Ishikawa (cell line): ENCODE results near the gene FN3K.

Experiments used
- CREB1 ChIP-seq: IDR thresholded peaks from 2 replicates; pipeline ENCODE4 v1.6.1; 2012; ENCODE audit warnings: low read depth
- FOXM1 ChIP-seq: IDR thresholded peaks from 2 replicates; pipeline ENCODE4 v1.6.1; 2012; ENCODE audit warnings: low read depth, borderline replicate concordance
- TF ChIP-seq, protein P1 (sequence below): IDR thresholded peaks from 2 replicates; pipeline ENCODE4 v1.6.1; 2012; ENCODE audit warnings: low read depth, mild to moderate bottlenecking
- TF ChIP-seq, protein P2 (sequence below): IDR thresholded peaks from 2 replicates; pipeline ENCODE4 v1.6.1; 2012

DNA sequence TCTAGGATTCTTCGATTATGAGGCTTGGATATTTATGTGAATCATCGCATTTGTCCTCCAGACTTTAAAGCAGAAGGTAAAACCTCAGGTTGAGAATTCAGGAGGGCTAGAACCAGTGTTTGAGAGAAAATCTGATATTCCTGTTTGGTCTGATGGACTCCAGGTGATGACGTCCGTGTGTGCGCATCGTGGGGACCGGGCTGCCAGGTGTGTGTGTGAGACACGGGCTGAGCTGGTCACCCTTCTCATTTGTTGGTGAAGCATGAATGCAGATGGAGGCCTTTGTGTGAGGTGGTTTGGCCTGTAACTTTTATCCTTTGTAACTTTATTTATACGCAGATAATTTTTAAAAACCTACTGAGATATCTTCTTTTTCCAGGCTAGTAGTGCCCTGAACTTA lies 61.6 kb downstream of the FN3K start:
- TF ChIP-seq, protein P1, sequence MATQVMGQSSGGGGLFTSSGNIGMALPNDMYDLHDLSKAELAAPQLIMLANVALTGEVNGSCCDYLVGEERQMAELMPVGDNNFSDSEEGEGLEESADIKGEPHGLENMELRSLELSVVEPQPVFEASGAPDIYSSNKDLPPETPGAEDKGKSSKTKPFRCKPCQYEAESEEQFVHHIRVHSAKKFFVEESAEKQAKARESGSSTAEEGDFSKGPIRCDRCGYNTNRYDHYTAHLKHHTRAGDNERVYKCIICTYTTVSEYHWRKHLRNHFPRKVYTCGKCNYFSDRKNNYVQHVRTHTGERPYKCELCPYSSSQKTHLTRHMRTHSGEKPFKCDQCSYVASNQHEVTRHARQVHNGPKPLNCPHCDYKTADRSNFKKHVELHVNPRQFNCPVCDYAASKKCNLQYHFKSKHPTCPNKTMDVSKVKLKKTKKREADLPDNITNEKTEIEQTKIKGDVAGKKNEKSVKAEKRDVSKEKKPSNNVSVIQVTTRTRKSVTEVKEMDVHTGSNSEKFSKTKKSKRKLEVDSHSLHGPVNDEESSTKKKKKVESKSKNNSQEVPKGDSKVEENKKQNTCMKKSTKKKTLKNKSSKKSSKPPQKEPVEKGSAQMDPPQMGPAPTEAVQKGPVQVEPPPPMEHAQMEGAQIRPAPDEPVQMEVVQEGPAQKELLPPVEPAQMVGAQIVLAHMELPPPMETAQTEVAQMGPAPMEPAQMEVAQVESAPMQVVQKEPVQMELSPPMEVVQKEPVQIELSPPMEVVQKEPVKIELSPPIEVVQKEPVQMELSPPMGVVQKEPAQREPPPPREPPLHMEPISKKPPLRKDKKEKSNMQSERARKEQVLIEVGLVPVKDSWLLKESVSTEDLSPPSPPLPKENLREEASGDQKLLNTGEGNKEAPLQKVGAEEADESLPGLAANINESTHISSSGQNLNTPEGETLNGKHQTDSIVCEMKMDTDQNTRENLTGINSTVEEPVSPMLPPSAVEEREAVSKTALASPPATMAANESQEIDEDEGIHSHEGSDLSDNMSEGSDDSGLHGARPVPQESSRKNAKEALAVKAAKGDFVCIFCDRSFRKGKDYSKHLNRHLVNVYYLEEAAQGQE, result no peak
- TF ChIP-seq FOXM1, result no peak
- TF ChIP-seq, protein P2, sequence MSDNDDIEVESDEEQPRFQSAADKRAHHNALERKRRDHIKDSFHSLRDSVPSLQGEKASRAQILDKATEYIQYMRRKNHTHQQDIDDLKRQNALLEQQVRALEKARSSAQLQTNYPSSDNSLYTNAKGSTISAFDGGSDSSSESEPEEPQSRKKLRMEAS, result no peak
- TF ChIP-seq CREB1, result no peak
